BLaER1 treated with 17β-estradiol and CSF1 and Interleukin-3, amounts not matched to agents 10 nM and 100 nM (cell line): Measurements from ENCODE around the gene DPYD.
A peak's percentile ranks its signal among the peaks of the same experiment; 100 is the strongest.

Source experiments
- H3K27ac ChIP-seq, 11 experiments: shearing (Covaris generic); formaldehyde crosslinking; 2 replicates each; pipeline ENCODE4 v1.8.1; 2022
- H3K27me3 ChIP-seq, 11 experiments: shearing (Covaris generic); formaldehyde crosslinking; 2 replicates each; pipeline ENCODE4 v1.8.1; 2022
- H3K36me3 ChIP-seq, 11 experiments: shearing (Covaris generic); formaldehyde crosslinking; 2 replicates each; pipeline ENCODE4 v1.8.1; 2022
- H3K4me1 ChIP-seq, 10 experiments: shearing (Covaris generic); formaldehyde crosslinking; 2 replicates each; pipeline ENCODE4 v1.8.1; 2022
- H3K4me2 ChIP-seq, 11 experiments: shearing (Covaris generic); formaldehyde crosslinking; 2 replicates each; pipeline ENCODE4 v1.8.1; 2022
- H3K4me3 ChIP-seq, 10 experiments: shearing (Covaris generic); formaldehyde crosslinking; 2 replicates each; pipeline ENCODE4 v1.8.1; 2022
- H3K9ac ChIP-seq, 11 experiments: shearing (Covaris generic); formaldehyde crosslinking; 2 replicates each; pipeline ENCODE4 v1.8.1; 2022
- H3K9me3 ChIP-seq, 11 experiments: shearing (Covaris generic); formaldehyde crosslinking; replicated peaks in 1 of 11; 2 replicates each; pipeline ENCODE4 v1.8.1; 2022
- H4K20me1 ChIP-seq, 11 experiments: shearing (Covaris generic); formaldehyde crosslinking; 2 replicates each; pipeline ENCODE4 v1.8.1; 2022
- Cebpa-rat ChIP-seq, 11 experiments: shearing (Covaris generic); IDR thresholded peaks; 2 replicates each; pipeline ENCODE4 v1.8.1; 2022

DPYD gene

DNA sequence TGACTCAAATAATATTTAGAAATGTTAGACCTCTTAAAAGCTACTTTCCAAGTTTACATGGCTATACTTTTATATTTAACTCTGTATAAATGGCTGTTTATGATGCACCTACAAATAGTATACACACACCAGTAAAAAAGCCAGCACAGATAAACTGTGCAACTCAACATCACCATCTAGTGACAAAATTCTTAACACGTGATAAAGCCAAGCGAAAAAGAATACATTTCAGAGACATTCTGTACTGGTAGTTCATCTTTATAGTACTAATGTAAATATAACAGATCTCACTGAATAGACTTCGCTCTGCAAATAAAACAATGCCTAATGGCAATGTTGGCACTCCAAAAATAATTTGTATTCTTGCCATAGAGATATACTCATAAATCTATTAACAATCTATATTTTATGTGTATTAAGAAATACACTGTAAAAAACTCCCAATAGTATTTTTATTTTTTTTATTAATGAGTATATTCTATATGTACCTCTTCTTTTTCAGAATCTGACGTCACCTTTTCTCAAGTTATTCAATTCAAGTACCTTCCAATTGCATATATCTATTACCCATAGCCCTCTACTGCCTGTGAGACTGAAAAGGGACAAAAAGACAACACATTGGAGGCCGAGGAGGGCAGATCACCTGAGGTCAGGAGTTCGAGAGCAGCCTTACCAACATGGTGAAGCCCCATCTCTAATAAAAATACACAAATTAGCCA, 100.2 kb downstream of the DPYD start:
- Histone ChIP-seq H3K4me2 (no peak overlapping the region), H3K4me3 (no peak overlapping the region), H3K36me3 (peaks cover 0 to 19% (median 0%) of the 10 kb centered on the region in 11 experiments; a peak in 2 of 22 replicates), H3K9me3 (no peaks in the 10 kb centered on the region), H3K27ac (no peak overlapping the region), H3K27me3 (no peaks in the 10 kb centered on the region), H4K20me1 (peaks cover 0 to 38% (median 0%) of the 10 kb centered on the region in 11 experiments; a peak in 3 of 22 replicates), H3K4me1 (no peaks in the 10 kb centered on the region), H3K9ac (no peak overlapping the region)
- TF ChIP-seq Cebpa-rat (IDR thresholded peaks at IDR 0.05), result no peak

DNA sequence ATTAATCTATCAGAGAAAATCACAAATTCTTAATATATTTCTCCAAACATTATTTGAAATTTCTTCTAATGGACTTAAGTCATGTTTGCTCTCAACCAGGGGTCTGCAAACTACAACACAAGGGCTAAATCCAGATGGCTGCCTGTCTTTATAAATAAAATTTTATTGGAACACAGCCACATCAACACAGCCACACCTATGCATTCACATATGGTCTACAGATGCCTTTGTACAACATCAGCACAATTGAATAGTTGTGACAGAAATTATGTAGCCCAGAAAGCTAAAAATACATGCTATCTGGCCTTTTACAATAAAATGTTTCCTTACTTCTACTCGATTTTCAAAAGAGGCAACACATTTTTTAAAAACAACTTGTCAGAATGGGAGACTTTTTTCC, 103.9 kb downstream of the DPYD start:
- no peaks in the 10 kb centered on the region for H3K4me1 ChIP-seq
- H3K36me3 ChIP-seq, result peaks cover 0 to 12% (median 0%) of the 10 kb centered on the region in 11 experiments; a peak in 2 of 22 replicates
- H4K20me1 ChIP-seq, result peaks cover 0 to 58% (median 0%) of the 10 kb centered on the region in 11 experiments; a peak in 3 of 22 replicates
- no peak overlapping the region for H3K27ac ChIP-seq
- H3K4me2 ChIP-seq, result no peak overlapping the region
- no peak overlapping the region for H3K4me3 ChIP-seq
- no peaks in the 10 kb centered on the region for H3K9me3 ChIP-seq
- H3K9ac ChIP-seq, result no peak overlapping the region
- no peak for TF ChIP-seq Cebpa-rat (IDR thresholded peaks at IDR 0.05)
- H3K27me3 ChIP-seq, result no peaks in the 10 kb centered on the region

DNA sequence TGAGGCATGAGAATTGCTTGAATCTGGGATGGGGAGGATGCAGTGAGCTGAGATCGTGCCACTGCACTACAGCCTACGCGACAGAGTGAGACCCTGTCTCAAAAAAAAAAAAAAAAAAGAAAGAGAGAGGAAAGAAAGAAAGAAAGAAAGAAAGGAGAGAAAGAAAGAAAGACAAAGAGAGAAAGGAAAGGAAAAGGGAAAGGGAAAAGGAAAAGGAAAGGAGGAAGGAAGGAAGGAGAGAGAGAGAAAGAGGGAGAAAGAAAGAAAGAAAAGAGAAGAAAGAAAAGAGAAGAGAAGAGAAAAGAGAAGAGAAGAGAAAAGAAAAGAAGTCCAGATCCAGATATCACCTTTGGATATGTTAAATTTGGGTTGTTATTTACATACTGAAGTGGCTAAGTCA, 106.0 kb downstream of the DPYD start:
- H3K36me3 ChIP-seq, result peaks cover 0 to 17% (median 0%) of the 10 kb centered on the region in 11 experiments; a peak in 3 of 22 replicates
- no peak overlapping the region for H3K27ac ChIP-seq
- H3K4me1 ChIP-seq, result no peaks in the 10 kb centered on the region
- no peak for TF ChIP-seq Cebpa-rat (IDR thresholded peaks at IDR 0.05)
- H3K27me3 ChIP-seq, result no peaks in the 10 kb centered on the region
- no peak overlapping the region for H3K9ac ChIP-seq
- H3K9me3 ChIP-seq, result no peaks in the 10 kb centered on the region
- H3K4me2 ChIP-seq, result no peak overlapping the region
- H4K20me1 ChIP-seq, result peaks cover 0 to 41% (median 0%) of the 10 kb centered on the region in 11 experiments; a peak in 3 of 22 replicates
- no peak overlapping the region for H3K4me3 ChIP-seq

DNA sequence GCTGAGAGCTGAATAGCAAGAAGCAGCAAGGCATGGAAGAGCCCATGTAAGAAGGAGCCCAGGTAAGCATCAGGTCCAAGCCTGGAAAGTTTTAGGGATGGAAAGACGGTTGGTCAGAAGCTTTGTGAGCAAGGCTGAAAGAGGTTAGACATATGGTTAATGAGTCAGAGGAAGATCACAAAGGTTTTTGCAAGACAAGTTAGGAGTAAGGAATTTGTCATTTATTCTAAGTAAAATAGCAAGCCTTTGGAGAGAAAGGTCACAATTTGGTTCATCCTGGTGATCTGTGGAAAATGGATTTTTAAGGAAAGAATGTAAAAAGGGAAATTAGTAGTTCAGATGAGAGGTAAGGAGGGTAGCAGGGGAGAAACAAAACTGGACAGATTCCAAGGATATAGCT, 106.7 kb downstream of the DPYD start:
- no peaks in the 10 kb centered on the region for H3K9me3 ChIP-seq
- no peak overlapping the region for H3K4me2 ChIP-seq

DNA sequence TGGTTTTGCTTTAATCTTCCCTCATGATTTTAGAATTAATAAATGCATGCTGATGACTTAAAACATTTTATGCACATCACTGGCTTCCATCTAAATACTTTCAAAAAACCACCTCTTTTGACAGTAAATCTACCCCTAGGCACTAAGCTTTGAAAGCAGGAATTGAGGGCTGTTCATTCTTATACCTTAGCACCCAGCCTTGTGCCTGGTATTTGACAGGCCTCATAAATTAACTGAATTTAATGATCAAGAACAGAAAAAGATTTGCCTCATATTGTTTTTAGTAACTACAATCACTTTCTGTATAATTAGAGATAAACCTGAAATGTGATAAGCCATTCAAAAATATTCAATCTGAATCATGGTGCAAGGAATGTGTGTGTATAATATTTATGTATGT, 108.8 kb downstream of the DPYD start:
- Histone ChIP-seq H3K9ac (no peak overlapping the region), H3K4me3 (no peak overlapping the region), H3K4me2 (no peak overlapping the region), H3K36me3 (peaks cover 0 to 17% (median 0%) of the 10 kb centered on the region in 11 experiments; a peak in 3 of 22 replicates), H4K20me1 (peaks cover 0 to 35% (median 0%) of the 10 kb centered on the region in 11 experiments; a peak in 3 of 22 replicates), H3K9me3 (no peaks in the 10 kb centered on the region), H3K4me1 (peaks cover 0 to 4% (median 0%) of the 10 kb centered on the region in 10 experiments; a peak in 4 of 20 replicates), H3K27me3 (no peaks in the 10 kb centered on the region), H3K27ac (no peak overlapping the region)
- TF ChIP-seq Cebpa-rat (IDR thresholded peaks at IDR 0.05), result no peak

More for the DNA sequence above, 106.7 kb downstream of the DPYD start:
- H3K4me1 ChIP-seq, result no peaks in the 10 kb centered on the region
- no peaks in the 10 kb centered on the region for H3K27me3 ChIP-seq
- peaks cover 0 to 37% (median 0%) of the 10 kb centered on the region in 11 experiments; a peak in 3 of 22 replicates for H4K20me1 ChIP-seq
- no peak overlapping the region for H3K27ac ChIP-seq
- no peak for TF ChIP-seq Cebpa-rat (IDR thresholded peaks at IDR 0.05)
- no peak overlapping the region for H3K9ac ChIP-seq
- H3K36me3 ChIP-seq, result peaks cover 0 to 17% (median 0%) of the 10 kb centered on the region in 11 experiments; a peak in 3 of 22 replicates
- no peak overlapping the region for H3K4me3 ChIP-seq

DNA sequence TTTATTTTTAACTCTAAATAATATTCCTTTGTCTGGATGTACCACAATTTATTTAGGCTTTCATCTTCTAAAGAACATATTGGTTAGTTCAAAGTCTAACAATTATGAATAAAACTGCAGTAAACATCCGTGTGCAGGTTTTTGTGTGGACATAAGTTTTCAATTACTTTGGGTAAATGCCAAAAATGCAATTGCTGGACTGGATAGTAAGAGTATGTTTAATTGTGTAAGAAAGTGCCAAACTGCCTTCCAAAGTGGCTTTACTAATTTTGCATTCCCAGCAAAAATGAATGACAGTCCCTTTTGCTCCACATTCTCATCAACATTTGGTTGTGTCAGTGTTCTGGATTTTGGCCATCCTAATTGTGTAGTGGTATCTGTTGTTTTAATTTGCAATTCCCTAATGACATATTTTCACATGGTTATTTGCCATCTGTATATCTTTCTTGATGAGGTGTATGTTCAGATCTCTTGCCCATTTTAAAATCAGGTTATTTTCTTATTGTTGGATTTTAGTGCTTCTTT, 113.8 kb downstream of the DPYD start:
- Histone ChIP-seq H3K36me3 (peaks cover 0 to 11% (median 0%) of the 10 kb centered on the region in 11 experiments; a peak in 2 of 22 replicates), H3K27me3 (no peaks in the 10 kb centered on the region), H3K4me2 (peak overlapping the region in 2 of 11 experiments; percentile 28 to 44; a peak in 3 of 22 replicates), H3K9ac (no peak overlapping the region), H3K4me3 (no peak overlapping the region), H3K4me1 (peaks cover 0 to 15% (median 0%) of the 10 kb centered on the region in 10 experiments; a peak in 5 of 20 replicates), H3K9me3 (no peaks in the 10 kb centered on the region), H4K20me1 (peaks cover 0 to 40% (median 0%) of the 10 kb centered on the region in 11 experiments; a peak in 3 of 22 replicates), H3K27ac (no peak overlapping the region)
- TF ChIP-seq Cebpa-rat (IDR thresholded peaks at IDR 0.05), result no peak

DNA sequence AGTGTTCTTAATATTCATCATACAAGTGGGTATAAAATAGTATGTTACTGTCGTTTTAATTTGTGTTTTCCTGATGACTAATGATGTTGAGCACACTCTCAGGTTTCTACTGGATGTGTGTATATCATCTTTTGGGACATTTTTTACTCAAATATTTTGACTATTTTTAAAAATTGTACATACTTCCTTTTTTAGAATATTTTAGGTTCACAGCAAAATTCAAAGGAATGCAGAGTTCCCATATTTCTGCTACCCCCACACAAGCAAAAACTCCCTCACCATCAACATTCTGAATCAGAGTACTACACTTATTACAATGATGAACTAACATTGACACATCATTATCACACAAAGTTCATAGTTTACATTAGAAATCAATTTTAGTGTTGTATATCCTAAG, 114.5 kb downstream of the DPYD start:
- Histone ChIP-seq H3K36me3 (peaks cover 0 to 11% (median 0%) of the 10 kb centered on the region in 11 experiments; a peak in 2 of 22 replicates), H3K4me1 (peaks cover 0 to 15% (median 0%) of the 10 kb centered on the region in 10 experiments; a peak in 5 of 20 replicates), H3K27ac (no peak overlapping the region), H3K9ac (no peak overlapping the region), H3K9me3 (no peaks in the 10 kb centered on the region), H3K4me2 (peak overlapping the region in 2 of 11 experiments; percentile 28 to 44; a peak in 2 of 22 replicates), H4K20me1 (peaks cover 0 to 42% (median 0%) of the 10 kb centered on the region in 11 experiments; a peak in 3 of 22 replicates), H3K4me3 (no peak overlapping the region), H3K27me3 (no peaks in the 10 kb centered on the region)
- no peak for TF ChIP-seq Cebpa-rat (IDR thresholded peaks at IDR 0.05)

DNA sequence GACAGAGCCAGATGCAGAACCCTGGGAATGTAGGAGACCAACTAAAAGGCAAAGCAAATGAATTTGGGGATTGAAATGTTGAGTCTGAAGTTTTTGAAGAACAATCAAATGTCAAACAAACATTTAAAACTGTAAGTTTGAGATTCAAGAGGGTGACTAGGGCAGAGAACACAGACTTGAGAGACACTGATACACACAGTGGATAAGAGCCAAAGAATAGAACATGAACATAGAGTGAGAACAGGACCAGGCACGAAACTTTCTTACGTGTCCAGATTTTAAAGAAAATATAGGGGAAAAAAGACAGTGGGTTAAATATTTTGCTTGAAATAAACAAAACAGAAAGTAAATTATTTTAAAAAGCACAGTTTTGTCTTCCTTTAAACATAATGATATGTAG, 115.7 kb downstream of the DPYD start:
- H3K36me3 ChIP-seq, result no peaks in the 10 kb centered on the region
- H3K4me2 ChIP-seq, result no peak overlapping the region
- H3K9me3 ChIP-seq, result no peaks in the 10 kb centered on the region
- TF ChIP-seq Cebpa-rat (IDR thresholded peaks at IDR 0.05), result no peak
- H3K27me3 ChIP-seq, result no peaks in the 10 kb centered on the region
- H3K4me3 ChIP-seq, result no peak overlapping the region
- H3K27ac ChIP-seq, result no peak overlapping the region
- H4K20me1 ChIP-seq, result peaks cover 0 to 54% (median 0%) of the 10 kb centered on the region in 11 experiments; a peak in 3 of 22 replicates
- no peak overlapping the region for H3K9ac ChIP-seq
- peaks cover 0 to 15% (median 0%) of the 10 kb centered on the region in 10 experiments; a peak in 5 of 20 replicates for H3K4me1 ChIP-seq

DNA sequence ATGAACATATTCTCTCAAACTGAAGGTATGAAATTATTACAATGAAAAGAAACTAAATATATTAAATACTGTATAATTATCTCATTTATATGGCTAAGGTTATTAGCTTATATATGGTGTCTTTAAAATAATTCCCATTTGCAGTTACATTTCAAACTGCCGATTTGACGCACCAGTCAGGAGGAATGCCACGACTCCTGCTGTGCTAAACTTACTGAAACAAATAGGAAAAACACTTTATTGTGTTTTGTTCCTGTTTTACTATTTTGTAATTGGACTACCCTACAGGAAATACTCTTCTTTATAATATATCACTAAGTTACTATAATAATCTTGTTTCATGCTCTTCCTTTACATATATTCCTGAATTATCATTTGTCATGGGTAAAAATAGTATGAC, 117.8 kb downstream of the DPYD start:
- peaks cover 0 to 13% (median 0%) of the 10 kb centered on the region in 11 experiments; a peak in 5 of 22 replicates for H3K36me3 ChIP-seq
- no peak overlapping the region for H3K27ac ChIP-seq
- H3K4me3 ChIP-seq, result no peak overlapping the region
- TF ChIP-seq Cebpa-rat (IDR thresholded peaks at IDR 0.05), result no peak
- no peaks in the 10 kb centered on the region for H3K9me3 ChIP-seq
- H3K27me3 ChIP-seq, result no peaks in the 10 kb centered on the region
- H4K20me1 ChIP-seq, result peaks cover 0 to 59% (median 0%) of the 10 kb centered on the region in 11 experiments; a peak in 3 of 22 replicates
- no peak overlapping the region for H3K4me2 ChIP-seq
- peaks cover 0 to 15% (median 0%) of the 10 kb centered on the region in 10 experiments; a peak in 5 of 20 replicates for H3K4me1 ChIP-seq
- no peak overlapping the region for H3K9ac ChIP-seq
